ENCODE results near the gene GSTO2. TPM values are rescaled to one million over a fixed set of nuclear protein-coding genes. Genes with fewer than 3 reads are reported as not detected.
A peak's percentile ranks its signal among the peaks of the same experiment; 100 is the strongest.

Gene GSTO2
- total and polyA plus RNA-seq, 12 donors: 0.25 to 1.6 (median 0.94) TPM

- DNase-seq (no peak), ATAC-seq (no peak)
- H3K27me3 ChIP-seq: no peaks in the 10 kb centered on the region
- no peaks in the 10 kb centered on the region for H3K9me3 ChIP-seq
- intact Hi-C loops (cut with DNase I): loop anchor here in 1 of 10 donors (10.0 kb wide), 1 partner anchor 430 kb away; no protein-coding TSS in a partner anchor
- peaks cover 0 to 4% (median 0%) of the 10 kb centered on the region in 9 donors for H3K36me3 ChIP-seq
- no peak for TF ChIP-seq CTCF (IDR thresholded peaks at IDR 0.05)
- peaks cover 74 to 100% (median 100%) of the 10 kb centered on the region in 9 donors for H3K4me1 ChIP-seq
- peak overlapping the region in 1 of 10 donors; percentile 7 for H3K4me3 ChIP-seq
- H3K27ac ChIP-seq: peak overlapping the region; percentile 62 to 100 (median 99)
- 90 to 96% methylated on average over 10 of the region's 10 CpGs for WGBS, 2 donors
Observed at GRCh38 chr10:104324931-104325330, 55.9 kb downstream of the GSTO2 start.

GRCh38 chr10:104325436-104326435, 56.8 kb downstream of the GSTO2 start:
- peaks cover 78 to 100% (median 100%) of the 10 kb centered on the region in 9 donors for H3K4me1 ChIP-seq
- DNase-seq: peak in 1 of 2 donors; percentile 60
- H3K36me3 ChIP-seq: peaks cover 0 to 4% (median 0%) of the 10 kb centered on the region in 9 donors
- WGBS, 2 donors: 44 to 51% methylated on average over 28 of the region's 28 CpGs
- H3K4me3 ChIP-seq: peak overlapping the region in 6 of 10 donors; percentile 4 to 22 (median 14)
- intact Hi-C loops (cut with DNase I): loop anchor here in 1 of 10 donors (10.0 kb wide), 1 partner anchor 431 kb away; no protein-coding TSS in a partner anchor
- peak overlapping the region; percentile 62 to 100 (median 99) for H3K27ac ChIP-seq
- H3K9me3 ChIP-seq: no peaks in the 10 kb centered on the region
- TF ChIP-seq CTCF (IDR thresholded peaks at IDR 0.05): no peak
- no peaks in the 10 kb centered on the region for H3K27me3 ChIP-seq
- ATAC-seq: peak in 2 of 8 donors; percentile 21 to 24

GRCh38 chr10:104326991-104327610, 58.1 kb downstream of the GSTO2 start:
- Histone ChIP-seq H3K4me3 (peak overlapping the region in 4 of 10 donors; percentile 12 to 37 (median 34)), H3K27me3 (no peaks in the 10 kb centered on the region), H3K9me3 (no peaks in the 10 kb centered on the region), H3K4me1 (peaks cover 79 to 100% (median 100%) of the 10 kb centered on the region in 9 donors), H3K36me3 (peaks cover 0 to 4% (median 0%) of the 10 kb centered on the region in 9 donors), H3K27ac (peak overlapping the region; percentile 90 to 100 (median 99))
- intact Hi-C loops (cut with DNase I): loop anchor here in 1 of 10 donors (10.0 kb wide), 1 partner anchor 432 kb away; no protein-coding TSS in a partner anchor
- DNase-seq: no peak
- TF ChIP-seq CTCF (IDR thresholded peaks at IDR 0.05): no peak
- 85% methylated on average over 9 of the region's 9 CpGs for WGBS, 2 donors
- ATAC-seq: no peak
